Activated CD8-positive, alpha-beta memory T cell treated with anti-CD3 and anti-CD28 coated beads, Interleukin-2, amount 50 U/mL, for 4 hours (primary cell): ENCODE results near the gene NUP88.

Experiments used
- DNase-seq: peaks from one replicate; pipeline ENCODE4 v3.0.0-alpha.2; 2020

The NUP88 gene

DNA sequence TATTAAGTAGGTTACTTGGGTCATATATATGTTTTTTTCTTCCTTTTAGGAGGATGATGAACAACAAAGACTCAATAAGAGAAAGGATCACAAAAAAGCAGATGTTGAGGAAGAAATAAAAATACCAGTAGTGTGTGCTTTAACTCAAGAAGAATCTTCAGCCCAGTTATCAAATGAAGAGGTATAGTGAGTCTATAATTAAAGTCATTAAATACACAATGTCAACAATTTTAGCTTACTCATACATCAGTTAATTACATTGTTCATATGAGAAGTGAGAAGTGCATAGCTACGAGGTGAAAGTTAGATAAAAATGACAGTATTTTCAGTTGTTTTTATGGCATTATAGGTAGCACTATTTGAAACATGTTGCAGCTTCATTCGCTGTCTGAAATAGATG is 65.2 kb downstream of the NUP88 start:
- no peak for DNase-seq

DNA sequence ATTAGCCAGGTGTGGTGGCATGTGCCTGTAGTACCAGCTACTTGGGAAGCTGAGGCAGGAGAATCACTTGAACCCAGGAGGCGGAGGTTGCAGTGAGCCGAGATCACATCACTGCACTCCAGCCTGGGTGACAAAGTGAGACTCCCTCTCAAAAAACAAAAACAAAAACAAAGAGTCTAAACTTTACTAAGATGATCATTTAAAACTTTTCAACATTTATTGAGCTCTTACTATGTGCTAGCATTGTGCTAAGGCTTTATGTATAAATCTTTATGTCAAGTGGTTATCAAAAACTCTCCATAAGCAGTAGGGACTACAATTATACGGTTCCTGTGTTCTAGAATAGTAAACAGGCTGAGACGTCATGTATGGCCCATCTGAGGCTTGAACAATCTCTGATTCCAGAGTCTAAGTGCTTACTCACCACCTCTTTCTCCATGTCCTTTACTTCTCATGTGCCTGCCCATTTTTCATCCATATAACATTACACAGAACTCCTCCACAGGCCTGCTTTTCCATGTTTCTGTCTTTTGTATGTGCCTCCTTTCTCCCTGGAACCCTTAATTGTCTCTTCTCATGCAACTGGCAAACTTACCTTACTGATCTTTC is 66.7 kb downstream of the NUP88 start:
- DNase-seq = no peak

DNA sequence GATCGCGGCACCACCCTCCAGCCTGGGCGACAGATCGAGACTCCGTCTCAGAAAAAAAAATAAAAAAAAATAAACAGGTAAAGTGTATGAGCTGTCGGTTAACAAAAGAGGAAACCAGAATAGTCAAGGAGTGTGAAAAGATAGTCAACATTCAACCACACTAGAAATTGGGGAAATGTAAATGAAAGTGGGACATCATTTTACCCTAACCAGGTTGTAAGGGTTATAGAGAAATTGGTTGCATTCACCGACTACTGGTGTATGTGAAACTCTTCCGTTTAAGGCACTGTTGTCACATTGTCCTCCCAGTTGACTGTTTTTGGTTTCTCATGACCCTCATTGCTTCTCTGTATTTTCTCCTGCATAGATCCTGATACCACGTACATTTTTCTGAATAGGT is 74.5 kb downstream of the NUP88 start:
- no peak for DNase-seq
